ENCODE data around the gene NCKAP5. TPM values are rescaled to one million over a fixed set of nuclear protein-coding genes. Genes with fewer than 3 reads are reported as not detected.

Gene NCKAP5
- total RNA-seq, 1 donor from 2014 or later = 7.4 TPM

DNA sequence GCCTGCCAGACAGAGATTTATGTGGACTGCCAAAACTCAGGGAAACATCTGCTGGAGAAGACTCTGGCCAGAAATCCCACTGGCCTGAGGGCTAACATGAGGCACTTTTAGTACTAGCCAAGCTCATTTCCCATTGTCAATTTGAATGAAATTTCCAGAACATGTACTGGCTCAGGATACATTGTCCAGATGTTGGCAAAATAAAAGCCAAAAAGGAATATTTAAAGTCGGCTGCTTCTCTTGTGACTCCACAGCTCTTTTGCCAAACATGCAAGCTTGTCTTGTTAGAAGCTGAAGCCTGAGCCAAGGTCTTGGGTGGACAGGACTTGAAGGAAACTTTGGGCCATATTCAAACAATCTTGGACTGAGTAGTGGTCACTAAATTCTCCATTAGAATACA lies 215.5 kb downstream of the NCKAP5 start:
- Mint-ChIP-seq H3K27ac (ENCODE audit: unreplicated experiment) (no peak overlapping the region), H3K27me3 (ENCODE audit: unreplicated experiment) (no peaks in the 10 kb centered on the region), H3K9me3 (ENCODE audit: unreplicated experiment) (no peaks in the 10 kb centered on the region), H3K36me3 (ENCODE audit: low read depth, unreplicated experiment) (no peaks in the 10 kb centered on the region), H3K4me1 (ENCODE audit: unreplicated experiment) (no peaks in the 10 kb centered on the region), H3K4me3 (ENCODE audit: unreplicated experiment) (no peak overlapping the region)
- DNase-seq (ENCODE audit: low spot score) = no peak
- no peak for TF ChIP-seq CTCF (IDR thresholded peaks at IDR 0.05; ENCODE audit: unreplicated experiment)

DNA sequence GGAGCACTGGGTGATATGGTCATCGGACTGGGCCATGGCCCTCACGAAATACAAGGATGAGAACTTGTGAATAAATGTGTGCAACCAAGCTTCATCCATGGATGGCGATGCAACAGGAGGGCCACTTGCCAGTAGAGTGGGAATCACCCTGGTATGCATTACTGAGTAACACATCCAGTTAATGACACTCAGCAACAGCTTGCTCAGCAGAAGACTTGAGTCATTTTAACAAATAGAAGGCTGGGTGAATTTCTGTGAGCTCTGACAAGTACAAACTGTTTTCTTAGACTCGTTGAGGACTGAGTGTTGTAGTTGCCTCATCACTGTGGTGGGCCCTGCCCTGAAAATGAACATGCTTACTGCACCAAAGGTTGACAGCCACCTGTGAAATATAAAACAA lies 221.6 kb downstream of the NCKAP5 start:
- Mint-ChIP-seq H3K27me3 (ENCODE audit: unreplicated experiment) (no peaks in the 10 kb centered on the region), H3K9me3 (ENCODE audit: unreplicated experiment) (no peaks in the 10 kb centered on the region), H3K27ac (ENCODE audit: unreplicated experiment) (no peak overlapping the region), H3K36me3 (ENCODE audit: low read depth, unreplicated experiment) (no peaks in the 10 kb centered on the region), H3K4me1 (ENCODE audit: unreplicated experiment) (no peaks in the 10 kb centered on the region), H3K4me3 (ENCODE audit: unreplicated experiment) (no peak overlapping the region)
- TF ChIP-seq CTCF (IDR thresholded peaks at IDR 0.05; ENCODE audit: unreplicated experiment) = no peak
- DNase-seq (ENCODE audit: low spot score) = no peak

GRCh38 chr2:133345638-133346037 lies 222.6 kb downstream of the NCKAP5 start:
- no peak for TF ChIP-seq CTCF (IDR thresholded peaks at IDR 0.05; ENCODE audit: unreplicated experiment)

DNA sequence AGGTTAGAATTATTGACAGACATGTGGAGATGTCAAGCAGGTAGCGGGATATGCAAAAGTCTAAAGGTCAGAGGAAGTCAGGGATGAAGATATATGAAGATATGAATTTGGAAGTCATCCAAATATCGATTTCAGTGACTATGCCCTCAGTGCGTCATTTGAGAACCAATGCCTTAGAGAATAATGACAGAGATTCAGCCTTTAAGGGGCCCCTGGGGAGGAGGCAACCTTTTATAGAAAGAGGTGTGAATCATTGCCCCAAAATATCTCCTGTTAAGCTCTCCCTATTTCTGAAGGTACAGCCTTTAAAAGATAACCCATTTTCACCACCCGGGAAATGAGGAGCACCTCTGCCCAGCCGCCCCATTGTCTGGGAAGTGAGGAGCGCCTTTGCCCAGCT lies 223.4 kb downstream of the NCKAP5 start:
- Mint-ChIP-seq H3K4me1 (ENCODE audit: unreplicated experiment) (no peaks in the 10 kb centered on the region), H3K36me3 (ENCODE audit: low read depth, unreplicated experiment) (no peaks in the 10 kb centered on the region), H3K27ac (ENCODE audit: unreplicated experiment) (no peak overlapping the region), H3K9me3 (ENCODE audit: unreplicated experiment) (no peaks in the 10 kb centered on the region), H3K4me3 (ENCODE audit: unreplicated experiment) (no peak overlapping the region), H3K27me3 (ENCODE audit: unreplicated experiment) (no peaks in the 10 kb centered on the region)
- no peak for DNase-seq (ENCODE audit: low spot score)
- TF ChIP-seq CTCF (IDR thresholded peaks at IDR 0.05; ENCODE audit: unreplicated experiment) = no peak

More at GRCh38 chr2:133345638-133346037, 222.6 kb downstream of the NCKAP5 start:
- Mint-ChIP-seq H3K4me1 (ENCODE audit: unreplicated experiment) (no peaks in the 10 kb centered on the region), H3K4me3 (ENCODE audit: unreplicated experiment) (no peak overlapping the region), H3K27me3 (ENCODE audit: unreplicated experiment) (no peaks in the 10 kb centered on the region), H3K36me3 (ENCODE audit: low read depth, unreplicated experiment) (no peaks in the 10 kb centered on the region), H3K27ac (ENCODE audit: unreplicated experiment) (no peak overlapping the region), H3K9me3 (ENCODE audit: unreplicated experiment) (no peaks in the 10 kb centered on the region)
- DNase-seq (ENCODE audit: low spot score) = no peak

- Mint-ChIP-seq H3K27ac (ENCODE audit: unreplicated experiment) (no peak overlapping the region), H3K36me3 (ENCODE audit: low read depth, unreplicated experiment) (no peaks in the 10 kb centered on the region), H3K4me3 (ENCODE audit: unreplicated experiment) (no peak overlapping the region), H3K27me3 (ENCODE audit: unreplicated experiment) (no peaks in the 10 kb centered on the region), H3K9me3 (ENCODE audit: unreplicated experiment) (no peaks in the 10 kb centered on the region), H3K4me1 (ENCODE audit: unreplicated experiment) (no peaks in the 10 kb centered on the region)
- DNase-seq (ENCODE audit: low spot score) = no peak
- no peak for TF ChIP-seq CTCF (IDR thresholded peaks at IDR 0.05; ENCODE audit: unreplicated experiment)
Measured at GRCh38 chr2:133343018-133343352, 225.3 kb downstream of the NCKAP5 start.
